ENCODE results near the gene ASB3. TPM values are rescaled to one million over a fixed set of nuclear protein-coding genes. Genes with fewer than 3 reads are reported as not detected.

The ASB3 gene
- total RNA-seq, 1 experiment from 2014 or later: 23.1 TPM

DNA sequence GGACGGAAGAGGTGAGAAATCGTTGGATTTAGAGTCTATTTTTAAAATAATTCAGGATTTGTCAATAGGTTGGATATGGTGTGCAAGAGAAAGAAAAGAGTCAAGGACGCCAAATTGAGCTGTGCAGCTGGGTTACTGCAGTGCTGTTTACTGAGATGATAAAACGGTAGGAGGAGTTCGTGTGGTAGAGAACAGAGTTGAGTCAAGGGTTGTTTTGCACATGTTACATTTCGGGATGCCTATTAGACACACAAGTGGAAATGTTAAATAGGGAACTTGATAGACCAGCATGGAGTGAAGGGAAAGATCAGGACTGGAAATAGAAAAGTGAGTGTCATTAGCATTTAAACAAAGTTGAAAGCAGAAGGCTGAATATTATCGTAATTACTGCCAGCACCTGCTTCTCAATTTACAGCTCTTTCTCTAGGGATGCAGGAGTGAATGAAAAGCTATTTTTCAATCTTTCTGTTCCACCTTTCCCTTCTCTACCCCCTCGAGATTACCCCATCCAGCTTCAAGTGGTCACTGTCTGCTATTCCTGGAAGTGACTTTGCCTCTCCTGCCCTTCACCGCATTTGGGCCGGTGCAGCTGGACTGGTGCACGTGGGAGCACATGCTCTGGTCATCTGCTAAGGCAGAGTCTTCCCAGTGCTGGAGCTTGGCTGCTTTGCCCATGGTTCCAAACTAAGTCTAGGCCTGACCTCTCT lies 42.7 kb upstream of the ASB3 start:
- DNase-seq: no peak
- H3K79me2 ChIP-seq (ENCODE audit: insufficient read depth, low read length): no peaks in the 10 kb centered on the region
- H2BK15ac ChIP-seq (ENCODE audit: low read depth, low read length): no peak overlapping the region
- no peaks in the 10 kb centered on the region for H3K36me3 Mint-ChIP-seq (ENCODE audit: insufficient read depth in 1 of 3, low read depth in 3 of 3)
- H4K91ac ChIP-seq (ENCODE audit: insufficient read length, low read depth, low read length): no peak overlapping the region
- peaks cover 29 to 30% of the 10 kb centered on the region in 2 experiments for H3K4me1 Mint-ChIP-seq
- no peaks in the 10 kb centered on the region for H3K79me1 ChIP-seq (ENCODE audit: insufficient read depth, low read depth, low read length, poor library complexity, severe bottlenecking)
- 100% methylated on average over 2 of the region's 11 CpGs for WGBS (ENCODE audit: extremely low coverage, insufficient read length, low lambda C conversion rate)
- H2AFZ ChIP-seq (ENCODE audit: low read length): no peak overlapping the region
- H3K14ac ChIP-seq (ENCODE audit: insufficient read depth, low read length): no peak overlapping the region
- no peaks in the 10 kb centered on the region for H3K27me3 Mint-ChIP-seq (ENCODE audit: low read depth)
- peaks cover 10% of the 10 kb centered on the region; the same call in 1 of the 2 replicates for H3K4me1 ChIP-seq (ENCODE audit: insufficient read depth, low read length)
- H3K4me2 ChIP-seq (ENCODE audit: insufficient read depth, insufficient read length, low read length): no peak overlapping the region
- no peaks in the 10 kb centered on the region for H3K9me3 Mint-ChIP-seq
- no peaks in the 10 kb centered on the region for H3K27me3 ChIP-seq (ENCODE audit: insufficient read depth, low read length)
- H4K8ac ChIP-seq (replicated peaks; ENCODE audit: insufficient read length, low read depth, low read length): no peak overlapping the region
- no peak overlapping the region for H3K9ac ChIP-seq (ENCODE audit: extremely low read depth, insufficient read length, low read length)
- H3K18ac ChIP-seq (ENCODE audit: insufficient read length, low read depth, low read length): no peak overlapping the region
- H3K9me3 ChIP-seq (ENCODE audit: control insufficient read depth, low read depth, low read length): no peaks in the 10 kb centered on the region
- no peak overlapping the region for H2BK5ac ChIP-seq (ENCODE audit: insufficient read length, low read length)
- H2AK5ac ChIP-seq (ENCODE audit: insufficient read length, low read length): no peak overlapping the region
- no peak overlapping the region for H3K27ac ChIP-seq (ENCODE audit: insufficient read length, low read depth, low read length)
- no peak overlapping the region for H3T11ph ChIP-seq (ENCODE audit: low read length)
- no peak overlapping the region for H2BK20ac ChIP-seq (ENCODE audit: low read depth, low read length, poor library complexity, severe bottlenecking)
- no peak overlapping the region for H2BK120ac ChIP-seq (ENCODE audit: low read depth, low read length, poor library complexity, severe bottlenecking)
- no peak overlapping the region for H3K56ac ChIP-seq (ENCODE audit: insufficient read length, low read depth, low read length)
- H3K27ac Mint-ChIP-seq: peak overlapping the region in 1 of 3 experiments; percentile 57; a peak in 1 of 7 replicates
- no peak overlapping the region for H3K4ac ChIP-seq (ENCODE audit: low read depth, low read length)
- no peak overlapping the region for H3K23ac ChIP-seq (ENCODE audit: insufficient read length, low read depth, low read length)
- H2BK12ac ChIP-seq (ENCODE audit: insufficient read length, low read depth, low read length): no peak overlapping the region
- H3K4me3 Mint-ChIP-seq: no peak overlapping the region
- no peak overlapping the region for H4K5ac ChIP-seq (ENCODE audit: insufficient read length, low read depth, low read length)
- H3K23me2 ChIP-seq (ENCODE audit: insufficient read length, low read depth, low read length, poor library complexity, severe bottlenecking): no peaks in the 10 kb centered on the region
- H4K20me1 ChIP-seq (ENCODE audit: control insufficient read depth, insufficient read depth, insufficient read length): no peaks in the 10 kb centered on the region
- TF ChIP-seq, protein P1, sequence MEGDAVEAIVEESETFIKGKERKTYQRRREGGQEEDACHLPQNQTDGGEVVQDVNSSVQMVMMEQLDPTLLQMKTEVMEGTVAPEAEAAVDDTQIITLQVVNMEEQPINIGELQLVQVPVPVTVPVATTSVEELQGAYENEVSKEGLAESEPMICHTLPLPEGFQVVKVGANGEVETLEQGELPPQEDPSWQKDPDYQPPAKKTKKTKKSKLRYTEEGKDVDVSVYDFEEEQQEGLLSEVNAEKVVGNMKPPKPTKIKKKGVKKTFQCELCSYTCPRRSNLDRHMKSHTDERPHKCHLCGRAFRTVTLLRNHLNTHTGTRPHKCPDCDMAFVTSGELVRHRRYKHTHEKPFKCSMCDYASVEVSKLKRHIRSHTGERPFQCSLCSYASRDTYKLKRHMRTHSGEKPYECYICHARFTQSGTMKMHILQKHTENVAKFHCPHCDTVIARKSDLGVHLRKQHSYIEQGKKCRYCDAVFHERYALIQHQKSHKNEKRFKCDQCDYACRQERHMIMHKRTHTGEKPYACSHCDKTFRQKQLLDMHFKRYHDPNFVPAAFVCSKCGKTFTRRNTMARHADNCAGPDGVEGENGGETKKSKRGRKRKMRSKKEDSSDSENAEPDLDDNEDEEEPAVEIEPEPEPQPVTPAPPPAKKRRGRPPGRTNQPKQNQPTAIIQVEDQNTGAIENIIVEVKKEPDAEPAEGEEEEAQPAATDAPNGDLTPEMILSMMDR (conservative IDR thresholded peaks at IDR 0.05): no peak

Measured in H9 (cell line).